H1 (cell line): ENCODE results near the gene TMEM182. TPM values are rescaled to one million over a fixed set of nuclear protein-coding genes. Genes with fewer than 3 reads are reported as not detected.

Experiments used
- CTCF ChIA-PET: fragments of 300-600 bp; sonication (Branson Sonifier 250); formaldehyde crosslinking; loops from one replicate; lab custom pipeline; 2021; ENCODE audit not compliant: partially characterized antibody; lab: Charles Lee
- POLR2A ChIA-PET: fragments of 300-600 bp; sonication (Branson Sonifier 250); formaldehyde crosslinking; loops from one replicate; lab custom pipeline; 2021; ENCODE audit warnings: inconsistent platforms; ENCODE audit not compliant: partially characterized antibody; lab: Charles Lee
- DNase-seq, 2 experiments: peaks; one replicate each; pipeline versions ENCODE4 v3.0.0 to v3.0.0-alpha.2; 2010 to 2022; ENCODE audit warnings: low spot score in 2 of 2, low read depth in 1 of 2, mixed read lengths in 1 of 2
- FAIRE-seq: peaks from 2 replicates; lab custom pipeline; 2011; peaks lifted over from hg19 to GRCh38; lab: Jason Lieb, UNC
- H2AFZ ChIP-seq: 2 replicates; pipeline ENCODE4 v1.8.1; 2012; ENCODE audit warnings: low read length, inconsistent platforms
- H2AK5ac ChIP-seq: 2 replicates; pipeline ENCODE4 v1.6.1; 2013; ENCODE audit warnings: low read depth, low read length
- H2BK120ac ChIP-seq: replicated peaks from 2 replicates; pipeline ENCODE3; 2013; ENCODE audit warnings: low read depth, low read length, inconsistent platforms
- H2BK12ac ChIP-seq: 2 replicates; pipeline ENCODE4 v1.6.1; 2013; ENCODE audit warnings: low read depth, low read length
- H2BK15ac ChIP-seq: 2 replicates; pipeline ENCODE4 v1.6.1; 2013; ENCODE audit warnings: low read length
- H2BK20ac ChIP-seq: 2 replicates; pipeline ENCODE4 v1.6.1; 2013; ENCODE audit warnings: low read length
- H2BK5ac ChIP-seq: 2 replicates; pipeline ENCODE4 v1.6.1; 2013; ENCODE audit warnings: low read depth, low read length
- H3K14ac ChIP-seq: 2 replicates; pipeline ENCODE4 v1.6.1; 2013; ENCODE audit warnings: inconsistent platforms; ENCODE audit not compliant: insufficient read length
- H3K18ac ChIP-seq: 2 replicates; pipeline ENCODE4 v1.6.1; 2013; ENCODE audit warnings: low read length; ENCODE audit errors: extremely low read depth
- H3K23ac ChIP-seq: 2 replicates; pipeline ENCODE4 v1.6.1; 2013; ENCODE audit warnings: inconsistent platforms; ENCODE audit not compliant: insufficient read length
- H3K23me2 ChIP-seq: 2 replicates; pipeline ENCODE4 v1.6.1; 2013; ENCODE audit warnings: low read depth, low read length
- H3K27ac ChIP-seq: 2 replicates; pipeline ENCODE4 v1.6.1; 2011; ENCODE audit warnings: low read depth, low read length, inconsistent platforms
- H3K27me3 ChIP-seq, 4 experiments: replicated peaks in 1 of 4; 1 replicate in 1 of 4; 2 replicates in 3 of 4; pipeline versions ENCODE4 v1.6.1 to v1.8.1; 2011 to 2013; ENCODE audit warnings: low read length in 3 of 4, mild to moderate bottlenecking in 3 of 4, inconsistent platforms in 2 of 4, mixed read lengths in 2 of 4, moderate library complexity in 1 of 4; ENCODE audit not compliant: control insufficient read depth in 3 of 4, insufficient read depth in 3 of 4; ENCODE audit errors: extremely low read depth in 1 of 4
- H3K36me3 ChIP-seq, 4 experiments: 2 replicates each; pipeline versions ENCODE4 v1.6.1 to v1.8.1; 2011 to 2013; ENCODE audit warnings: mild to moderate bottlenecking in 4 of 4, low read length in 3 of 4, moderate library complexity in 2 of 4, control low read depth in 1 of 4, inconsistent platforms in 1 of 4; ENCODE audit not compliant: insufficient read depth in 4 of 4, control insufficient read depth in 2 of 4
- H3K4ac ChIP-seq: replicated peaks from 2 replicates; pipeline ENCODE3; 2013; ENCODE audit warnings: low read length, low read depth, mixed read lengths, inconsistent platforms; ENCODE audit not compliant: insufficient read length
- H3K4me1 ChIP-seq, 4 experiments: replicated peaks in 1 of 4; 1 replicate in 1 of 4; 2 replicates in 3 of 4; pipeline versions ENCODE4 v1.6.1 to v1.8.1; 2011 to 2013; ENCODE audit warnings: low read length in 3 of 4, inconsistent platforms in 2 of 4, mixed read lengths in 1 of 4; ENCODE audit not compliant: insufficient read depth in 4 of 4, control insufficient read depth in 3 of 4
- H3K4me2 ChIP-seq, 2 experiments: 2 replicates each; pipeline versions ENCODE4 v1.6.1 to v1.8.1; 2011 to 2013; ENCODE audit warnings: low read depth in 2 of 2, low read length in 2 of 2, control low read depth in 1 of 2, inconsistent platforms in 1 of 2, mild to moderate bottlenecking in 1 of 2; ENCODE audit not compliant: insufficient read depth in 1 of 2
- H3K4me3 ChIP-seq, 4 experiments: fragments of 200-600, 300-600 bp in 1 of 4; sonication (generic), shearing (Covaris generic), sonication (Bioruptor Twin) in 1 of 4; 2 replicates each; pipeline versions ENCODE4 v1.5.1 to v1.8.1; 2011 to 2016; ENCODE audit warnings: low read length in 4 of 4, low read depth in 3 of 4, control low read depth in 2 of 4, inconsistent platforms in 2 of 4, mild to moderate bottlenecking in 2 of 4, mixed read lengths in 1 of 4, moderate library complexity in 1 of 4; ENCODE audit not compliant: insufficient read depth in 2 of 4; ENCODE audit errors: extremely low read depth in 1 of 4
- H3K56ac ChIP-seq: replicated peaks from 2 replicates; pipeline ENCODE3; 2013; ENCODE audit warnings: low read depth, mild to moderate bottlenecking, mixed read lengths, low read length, inconsistent platforms; ENCODE audit not compliant: insufficient read length
- H3K79me1 ChIP-seq: 2 replicates; pipeline ENCODE4 v1.6.1; 2013; ENCODE audit warnings: low read depth, low read length, control low read depth
- H3K79me2 ChIP-seq, 2 experiments: 2 replicates each; pipeline versions ENCODE4 v1.6.1 to v1.8.1; 2012 to 2013; ENCODE audit warnings: low read length in 2 of 2, mild to moderate bottlenecking in 2 of 2, inconsistent platforms in 1 of 2; ENCODE audit not compliant: insufficient read depth in 2 of 2, control insufficient read depth in 1 of 2
- H3K9ac ChIP-seq, 4 experiments: replicated peaks in 1 of 4; 1 replicate in 1 of 4; 2 replicates in 3 of 4; pipeline versions ENCODE4 v1.6.1 to v1.8.1; 2011 to 2013; ENCODE audit warnings: low read depth in 3 of 4, low read length in 3 of 4, control low read depth in 2 of 4, mild to moderate bottlenecking in 2 of 4, moderate library complexity in 2 of 4, inconsistent platforms in 1 of 4; ENCODE audit errors: extremely low read depth in 1 of 4
- H3K9me3 ChIP-seq, 2 experiments: 2 replicates each; pipeline versions ENCODE4 v1.6.1 to v1.8.1; 2012 to 2013; ENCODE audit warnings: mild to moderate bottlenecking in 2 of 2, moderate library complexity in 2 of 2, control low read depth in 1 of 2, inconsistent platforms in 1 of 2, low read depth in 1 of 2, low read length in 1 of 2, mixed read lengths in 1 of 2; ENCODE audit not compliant: insufficient read depth in 2 of 2
- H4K20me1 ChIP-seq, 2 experiments: replicated peaks in 1 of 2; 2 replicates each; pipeline versions ENCODE3 to v1.8.1; 2011 to 2013; ENCODE audit warnings: inconsistent platforms in 2 of 2, low read length in 2 of 2, mild to moderate bottlenecking in 1 of 2; ENCODE audit not compliant: insufficient read depth in 2 of 2, control insufficient read depth in 1 of 2
- H4K5ac ChIP-seq: 2 replicates; pipeline ENCODE4 v1.6.1; 2013; ENCODE audit warnings: low read length, low read depth, mixed read lengths, inconsistent platforms; ENCODE audit not compliant: insufficient read length
- H4K8ac ChIP-seq: 2 replicates; pipeline ENCODE4 v1.8.0; 2013; ENCODE audit warnings: mild to moderate bottlenecking, moderate library complexity, low read length, inconsistent platforms; ENCODE audit not compliant: insufficient read depth; ENCODE audit errors: extremely low read depth
- H4K91ac ChIP-seq: replicated peaks from 2 replicates; pipeline ENCODE3; 2013; ENCODE audit warnings: low read length, mixed read lengths, inconsistent platforms; ENCODE audit not compliant: insufficient read length
- PHF8 ChIP-seq: fragments of 200-600 bp; sonication (generic); conservative IDR thresholded peaks from 2 replicates; pipeline ENCODE4 v1.7.1; 2012; ENCODE audit warnings: low read depth, mild to moderate bottlenecking, inconsistent platforms, low read length, moderate library complexity
- POLR2A ChIP-seq, 2 experiments: IDR thresholded peaks; 1 replicate in 1 of 2; 2 replicates in 1 of 2; pipeline ENCODE4 v1.6.1; 2011; ENCODE audit warnings: low read depth in 2 of 2, low read length in 2 of 2, mild to moderate bottlenecking in 2 of 2; ENCODE audit errors: control extremely low read depth in 1 of 2
- SIRT6 ChIP-seq: IDR thresholded peaks from one replicate; pipeline ENCODE4 v1.7.1; 2012; ENCODE audit warnings: low read length, inconsistent platforms
- WGBS, 2 experiments: shearing (Covaris generic) in 1 of 2; methylation state at CpG; one replicate each; pipeline versions ENCODE4 v1.1.6 to v1.1.7; 2013 to 2015; ENCODE audit warnings: low lambda C conversion rate in 2 of 2, mixed read lengths in 2 of 2, inconsistent platforms in 1 of 2, low coverage in 1 of 2, missing lambda C conversion rate in 1 of 2; ENCODE audit not compliant: insufficient replicate concordance in 2 of 2, insufficient coverage in 1 of 2, insufficient read length in 1 of 2; ENCODE audit errors: extremely low coverage in 1 of 2, missing lambda C conversion rate in 1 of 2; 5-methylcytosine and 5-hydroxymethylcytosine counted together
- polyA plus RNA-seq, 7 experiments: library from polyadenylated mRNA; depleted of rRNA in 3 of 7; stranded (reverse) in 5 of 7; unstranded in 2 of 7; fragments of >200 nt in 5 of 7; fragments of 200-250 nt in 2 of 7; gene quantifications; 1 replicate in 5 of 7; 2 replicates in 1 of 7; 4 replicates in 1 of 7; pipeline versions ENCODE4 v1.2.1 to v1.2.3, GENCODE V29; 2011 to 2013; ENCODE audit warnings: missing spikeins in 2 of 7, mixed read lengths in 2 of 7
- total RNA-seq: library from RNA; stranded (reverse); fragmentation: NEBNext Ultra II Directional; extraction: Animal tissue kit (Norgen Biotek cat#: 25700); gene quantifications from 2 replicates; pipeline ENCODE4 v1.2.1, GENCODE V29; 2021
- TF ChIP-seq, protein P1 (sequence below), 3 experiments: IDR thresholded peaks; 1 replicate in 2 of 3; 2 replicates in 1 of 3; pipeline versions ENCODE4 v1.5.1 to v1.6.1; 2011; ENCODE audit warnings: low read length in 3 of 3, mild to moderate bottlenecking in 3 of 3, inconsistent platforms in 2 of 3, low read depth in 1 of 3, moderate library complexity in 1 of 3; ENCODE audit not compliant: insufficient read depth in 1 of 3; ENCODE audit errors: control extremely low read depth in 1 of 3

Gene TMEM182
- total and polyA plus RNA-seq, 2 of the 8 experiments (the other 6 are each of a cell fraction or from before 2014, with no cell fraction given), result 3.1 to 4.3 TPM

DNA sequence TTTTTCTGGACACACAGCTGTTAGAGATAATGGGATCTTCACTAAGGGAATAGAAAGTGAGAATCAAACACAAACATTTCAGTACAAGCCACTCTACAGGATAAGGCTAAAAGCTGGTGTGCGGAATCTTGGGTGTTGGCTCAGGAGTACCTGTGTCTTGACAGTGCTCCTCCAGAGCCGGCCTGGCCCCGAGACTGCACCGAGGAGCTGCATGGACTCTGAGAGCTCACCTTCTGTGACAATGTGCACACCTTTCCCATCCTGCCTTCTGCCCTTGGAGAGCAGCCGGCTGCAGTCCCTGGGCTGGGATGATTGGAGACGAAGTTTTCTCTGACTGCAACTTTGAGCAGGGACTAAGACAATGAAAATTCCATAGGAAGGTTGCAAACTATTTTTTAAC is 89.1 kb downstream of the TMEM182 start:
- TF ChIP-seq, protein P1, sequence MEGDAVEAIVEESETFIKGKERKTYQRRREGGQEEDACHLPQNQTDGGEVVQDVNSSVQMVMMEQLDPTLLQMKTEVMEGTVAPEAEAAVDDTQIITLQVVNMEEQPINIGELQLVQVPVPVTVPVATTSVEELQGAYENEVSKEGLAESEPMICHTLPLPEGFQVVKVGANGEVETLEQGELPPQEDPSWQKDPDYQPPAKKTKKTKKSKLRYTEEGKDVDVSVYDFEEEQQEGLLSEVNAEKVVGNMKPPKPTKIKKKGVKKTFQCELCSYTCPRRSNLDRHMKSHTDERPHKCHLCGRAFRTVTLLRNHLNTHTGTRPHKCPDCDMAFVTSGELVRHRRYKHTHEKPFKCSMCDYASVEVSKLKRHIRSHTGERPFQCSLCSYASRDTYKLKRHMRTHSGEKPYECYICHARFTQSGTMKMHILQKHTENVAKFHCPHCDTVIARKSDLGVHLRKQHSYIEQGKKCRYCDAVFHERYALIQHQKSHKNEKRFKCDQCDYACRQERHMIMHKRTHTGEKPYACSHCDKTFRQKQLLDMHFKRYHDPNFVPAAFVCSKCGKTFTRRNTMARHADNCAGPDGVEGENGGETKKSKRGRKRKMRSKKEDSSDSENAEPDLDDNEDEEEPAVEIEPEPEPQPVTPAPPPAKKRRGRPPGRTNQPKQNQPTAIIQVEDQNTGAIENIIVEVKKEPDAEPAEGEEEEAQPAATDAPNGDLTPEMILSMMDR (IDR thresholded peaks at IDR 0.05; ENCODE audit: control extremely low read depth in 1 of 3, insufficient read depth in 1 of 3, low read depth in 1 of 3, low read length in 3 of 3), result no peak
- no peak for TF ChIP-seq SIRT6
- no peak for TF ChIP-seq POLR2A (IDR thresholded peaks at IDR 0.05; ENCODE audit: control extremely low read depth in 1 of 2, low read depth in 2 of 2, low read length in 2 of 2)
- no peak for TF ChIP-seq PHF8
- no peaks in the 10 kb centered on the region for H4K20me1 ChIP-seq
- ChIA-PET POLR2A (no interaction called here), CTCF (interaction anchor here (0.6 to 4.8 kb wide), 4 partner anchors 10 to 120 kb away, joined by 3 to 18 read pairs (median 8); no protein-coding TSS in a partner anchor)
- H2BK120ac ChIP-seq, result no peak overlapping the region
- H3K79me1 ChIP-seq, result no peaks in the 10 kb centered on the region
- no peak overlapping the region for H3K4ac ChIP-seq
- H3K4me2 ChIP-seq, result no peak overlapping the region
- no peaks in the 10 kb centered on the region for H3K79me2 ChIP-seq
- H3K4me3 ChIP-seq, result no peak overlapping the region
- H3K14ac ChIP-seq, result no peak overlapping the region
- no peak overlapping the region for H3K9ac ChIP-seq
- no peak overlapping the region for H2BK15ac ChIP-seq
- no peak overlapping the region for H2AFZ ChIP-seq
- no peak overlapping the region for H2BK20ac ChIP-seq
- H2BK12ac ChIP-seq, result no peak overlapping the region
- WGBS, 2 experiments, result 95% methylated on average over 5 of the region's 6 CpGs; no CpG with 5 or more reads in 1 of the 2 experiments
- H3K36me3 ChIP-seq, result no peaks in the 10 kb centered on the region
- H3K4me1 ChIP-seq, result peaks cover 0 to 3% (median 1%) of the 10 kb centered on the region in 4 experiments; a peak in 2 of 7 replicates
- no peak overlapping the region for H3K18ac ChIP-seq
- H3K27ac ChIP-seq, result no peak overlapping the region
- peaks cover 7% of the 10 kb centered on the region in 2 experiments; a peak in 2 of 4 replicates for H3K9me3 ChIP-seq
- H4K91ac ChIP-seq, result no peak overlapping the region
- H2BK5ac ChIP-seq, result no peak overlapping the region
- H4K8ac ChIP-seq, result no peak overlapping the region
- FAIRE-seq (no peak), DNase-seq (no peak)
- no peaks in the 10 kb centered on the region for H3K23me2 ChIP-seq
- H3K56ac ChIP-seq, result no peak overlapping the region
- H3K23ac ChIP-seq, result no peak overlapping the region
- H3K27me3 ChIP-seq, result no peaks in the 10 kb centered on the region
- H2AK5ac ChIP-seq, result no peak overlapping the region
- no peak overlapping the region for H4K5ac ChIP-seq
